ENCODE results near the gene MXRA8. TPM values are rescaled to one million over a fixed set of nuclear protein-coding genes. Genes with fewer than 3 reads are reported as not detected.
A peak's percentile ranks its signal among the peaks of the same experiment; 100 is the strongest.

The MXRA8 gene
- total and polyA plus RNA-seq, 9 of the 15 experiments (the other 6 are each of a cell fraction or from before 2014, with no cell fraction given): 0.66 to 11.3 (median 6.3) TPM

DNA sequence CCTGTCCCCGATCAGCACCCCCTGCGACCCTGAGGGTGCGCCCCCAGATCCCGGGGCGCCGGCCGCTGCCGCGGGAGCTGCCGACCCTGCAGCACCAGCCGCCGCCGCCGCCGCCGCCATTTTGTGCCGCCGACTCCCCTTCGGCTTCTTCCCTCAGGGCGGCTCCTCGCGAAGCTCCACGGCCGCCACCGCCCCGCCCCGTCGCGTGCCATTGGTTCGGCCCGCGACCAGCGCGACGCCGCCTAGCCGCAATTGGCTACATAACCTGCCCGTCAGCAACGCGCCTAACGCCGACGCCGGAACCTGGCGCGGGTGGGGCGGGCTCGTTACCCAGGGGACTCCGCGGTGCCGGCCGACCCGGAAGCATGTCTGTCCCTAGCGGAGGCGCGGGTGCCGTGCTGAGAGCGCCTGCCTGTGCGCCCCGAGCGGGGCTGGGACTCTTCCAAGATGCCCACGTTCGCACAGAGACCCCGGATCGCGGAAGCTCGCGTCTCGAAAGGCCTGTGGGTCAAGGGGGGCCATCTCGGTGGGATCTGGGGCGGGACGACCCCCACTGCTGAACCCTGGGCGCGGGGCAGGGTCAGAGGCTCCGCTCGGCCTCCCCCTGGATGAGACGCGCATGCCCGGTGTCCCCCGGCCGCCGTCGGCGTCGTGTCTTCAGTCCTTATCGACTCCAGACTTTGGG is 41.0 kb upstream of the MXRA8 start, which contains the start of gene CCNL2 (continued):
- TF ChIP-seq TOE1 (IDR thresholded peaks at IDR 0.05; ENCODE audit: borderline replicate concordance): 0 out of 2 replicates have a peak, but pooled peaks have one; percentile 50
- TF ChIP-seq TOE1 (CRISPR knock-in tag; IDR thresholded peaks at IDR 0.05; ENCODE audit: borderline replicate concordance, low read depth): peak; percentile 92
- TF ChIP-seq, protein P1, sequence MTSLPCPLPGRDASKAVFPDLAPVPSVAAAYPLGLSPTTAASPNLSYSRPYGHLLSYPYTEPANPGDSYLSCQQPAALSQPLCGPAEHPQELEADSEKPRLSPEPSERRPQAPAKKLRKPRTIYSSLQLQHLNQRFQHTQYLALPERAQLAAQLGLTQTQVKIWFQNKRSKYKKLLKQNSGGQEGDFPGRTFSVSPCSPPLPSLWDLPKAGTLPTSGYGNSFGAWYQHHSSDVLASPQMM (CRISPR knock-in tag; IDR thresholded peaks at IDR 0.05): no peak
- TF ChIP-seq PTTG1 (tag; IDR thresholded peaks at IDR 0.05; ENCODE audit: low read depth): no peak
- no peak for TF ChIP-seq PPARD (CRISPR knock-in tag; IDR thresholded peaks at IDR 0.05)
- peak; percentile 74; the same call in 1 of the 2 replicates for TF ChIP-seq KAT7 (CRISPR knock-in tag; IDR thresholded peaks at IDR 0.05; ENCODE audit: borderline replicate concordance)
- TF ChIP-seq ZNF695 (CRISPR knock-in tag; IDR thresholded peaks at IDR 0.05): 0 out of 2 replicates have a peak, but pooled peaks have one; percentile 84
- TF ChIP-seq POU5F1 (IDR thresholded peaks at IDR 0.05; ENCODE audit: borderline replicate concordance, low read depth, low read length, partially characterized antibody): no peak
- TF ChIP-seq GABPA (tag; conservative IDR thresholded peaks at IDR 0.05; ENCODE audit: low read depth): peak; percentile 97
- TF ChIP-seq, protein P2, sequence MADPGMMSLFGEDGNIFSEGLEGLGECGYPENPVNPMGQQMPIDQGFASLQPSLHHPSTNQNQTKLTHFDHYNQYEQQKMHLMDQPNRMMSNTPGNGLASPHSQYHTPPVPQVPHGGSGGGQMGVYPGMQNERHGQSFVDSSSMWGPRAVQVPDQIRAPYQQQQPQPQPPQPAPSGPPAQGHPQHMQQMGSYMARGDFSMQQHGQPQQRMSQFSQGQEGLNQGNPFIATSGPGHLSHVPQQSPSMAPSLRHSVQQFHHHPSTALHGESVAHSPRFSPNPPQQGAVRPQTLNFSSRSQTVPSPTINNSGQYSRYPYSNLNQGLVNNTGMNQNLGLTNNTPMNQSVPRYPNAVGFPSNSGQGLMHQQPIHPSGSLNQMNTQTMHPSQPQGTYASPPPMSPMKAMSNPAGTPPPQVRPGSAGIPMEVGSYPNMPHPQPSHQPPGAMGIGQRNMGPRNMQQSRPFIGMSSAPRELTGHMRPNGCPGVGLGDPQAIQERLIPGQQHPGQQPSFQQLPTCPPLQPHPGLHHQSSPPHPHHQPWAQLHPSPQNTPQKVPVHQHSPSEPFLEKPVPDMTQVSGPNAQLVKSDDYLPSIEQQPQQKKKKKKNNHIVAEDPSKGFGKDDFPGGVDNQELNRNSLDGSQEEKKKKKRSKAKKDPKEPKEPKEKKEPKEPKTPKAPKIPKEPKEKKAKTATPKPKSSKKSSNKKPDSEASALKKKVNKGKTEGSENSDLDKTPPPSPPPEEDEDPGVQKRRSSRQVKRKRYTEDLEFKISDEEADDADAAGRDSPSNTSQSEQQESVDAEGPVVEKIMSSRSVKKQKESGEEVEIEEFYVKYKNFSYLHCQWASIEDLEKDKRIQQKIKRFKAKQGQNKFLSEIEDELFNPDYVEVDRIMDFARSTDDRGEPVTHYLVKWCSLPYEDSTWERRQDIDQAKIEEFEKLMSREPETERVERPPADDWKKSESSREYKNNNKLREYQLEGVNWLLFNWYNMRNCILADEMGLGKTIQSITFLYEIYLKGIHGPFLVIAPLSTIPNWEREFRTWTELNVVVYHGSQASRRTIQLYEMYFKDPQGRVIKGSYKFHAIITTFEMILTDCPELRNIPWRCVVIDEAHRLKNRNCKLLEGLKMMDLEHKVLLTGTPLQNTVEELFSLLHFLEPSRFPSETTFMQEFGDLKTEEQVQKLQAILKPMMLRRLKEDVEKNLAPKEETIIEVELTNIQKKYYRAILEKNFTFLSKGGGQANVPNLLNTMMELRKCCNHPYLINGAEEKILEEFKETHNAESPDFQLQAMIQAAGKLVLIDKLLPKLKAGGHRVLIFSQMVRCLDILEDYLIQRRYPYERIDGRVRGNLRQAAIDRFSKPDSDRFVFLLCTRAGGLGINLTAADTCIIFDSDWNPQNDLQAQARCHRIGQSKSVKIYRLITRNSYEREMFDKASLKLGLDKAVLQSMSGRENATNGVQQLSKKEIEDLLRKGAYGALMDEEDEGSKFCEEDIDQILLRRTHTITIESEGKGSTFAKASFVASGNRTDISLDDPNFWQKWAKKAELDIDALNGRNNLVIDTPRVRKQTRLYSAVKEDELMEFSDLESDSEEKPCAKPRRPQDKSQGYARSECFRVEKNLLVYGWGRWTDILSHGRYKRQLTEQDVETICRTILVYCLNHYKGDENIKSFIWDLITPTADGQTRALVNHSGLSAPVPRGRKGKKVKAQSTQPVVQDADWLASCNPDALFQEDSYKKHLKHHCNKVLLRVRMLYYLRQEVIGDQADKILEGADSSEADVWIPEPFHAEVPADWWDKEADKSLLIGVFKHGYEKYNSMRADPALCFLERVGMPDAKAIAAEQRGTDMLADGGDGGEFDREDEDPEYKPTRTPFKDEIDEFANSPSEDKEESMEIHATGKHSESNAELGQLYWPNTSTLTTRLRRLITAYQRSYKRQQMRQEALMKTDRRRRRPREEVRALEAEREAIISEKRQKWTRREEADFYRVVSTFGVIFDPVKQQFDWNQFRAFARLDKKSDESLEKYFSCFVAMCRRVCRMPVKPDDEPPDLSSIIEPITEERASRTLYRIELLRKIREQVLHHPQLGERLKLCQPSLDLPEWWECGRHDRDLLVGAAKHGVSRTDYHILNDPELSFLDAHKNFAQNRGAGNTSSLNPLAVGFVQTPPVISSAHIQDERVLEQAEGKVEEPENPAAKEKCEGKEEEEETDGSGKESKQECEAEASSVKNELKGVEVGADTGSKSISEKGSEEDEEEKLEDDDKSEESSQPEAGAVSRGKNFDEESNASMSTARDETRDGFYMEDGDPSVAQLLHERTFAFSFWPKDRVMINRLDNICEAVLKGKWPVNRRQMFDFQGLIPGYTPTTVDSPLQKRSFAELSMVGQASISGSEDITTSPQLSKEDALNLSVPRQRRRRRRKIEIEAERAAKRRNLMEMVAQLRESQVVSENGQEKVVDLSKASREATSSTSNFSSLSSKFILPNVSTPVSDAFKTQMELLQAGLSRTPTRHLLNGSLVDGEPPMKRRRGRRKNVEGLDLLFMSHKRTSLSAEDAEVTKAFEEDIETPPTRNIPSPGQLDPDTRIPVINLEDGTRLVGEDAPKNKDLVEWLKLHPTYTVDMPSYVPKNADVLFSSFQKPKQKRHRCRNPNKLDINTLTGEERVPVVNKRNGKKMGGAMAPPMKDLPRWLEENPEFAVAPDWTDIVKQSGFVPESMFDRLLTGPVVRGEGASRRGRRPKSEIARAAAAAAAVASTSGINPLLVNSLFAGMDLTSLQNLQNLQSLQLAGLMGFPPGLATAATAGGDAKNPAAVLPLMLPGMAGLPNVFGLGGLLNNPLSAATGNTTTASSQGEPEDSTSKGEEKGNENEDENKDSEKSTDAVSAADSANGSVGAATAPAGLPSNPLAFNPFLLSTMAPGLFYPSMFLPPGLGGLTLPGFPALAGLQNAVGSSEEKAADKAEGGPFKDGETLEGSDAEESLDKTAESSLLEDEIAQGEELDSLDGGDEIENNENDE (IDR thresholded peaks at IDR 0.05; ENCODE audit: low read depth, low read length): no peak
- TF ChIP-seq HDAC2 (IDR thresholded peaks at IDR 0.05): peak; percentile 91
- TF ChIP-seq, protein P3, sequence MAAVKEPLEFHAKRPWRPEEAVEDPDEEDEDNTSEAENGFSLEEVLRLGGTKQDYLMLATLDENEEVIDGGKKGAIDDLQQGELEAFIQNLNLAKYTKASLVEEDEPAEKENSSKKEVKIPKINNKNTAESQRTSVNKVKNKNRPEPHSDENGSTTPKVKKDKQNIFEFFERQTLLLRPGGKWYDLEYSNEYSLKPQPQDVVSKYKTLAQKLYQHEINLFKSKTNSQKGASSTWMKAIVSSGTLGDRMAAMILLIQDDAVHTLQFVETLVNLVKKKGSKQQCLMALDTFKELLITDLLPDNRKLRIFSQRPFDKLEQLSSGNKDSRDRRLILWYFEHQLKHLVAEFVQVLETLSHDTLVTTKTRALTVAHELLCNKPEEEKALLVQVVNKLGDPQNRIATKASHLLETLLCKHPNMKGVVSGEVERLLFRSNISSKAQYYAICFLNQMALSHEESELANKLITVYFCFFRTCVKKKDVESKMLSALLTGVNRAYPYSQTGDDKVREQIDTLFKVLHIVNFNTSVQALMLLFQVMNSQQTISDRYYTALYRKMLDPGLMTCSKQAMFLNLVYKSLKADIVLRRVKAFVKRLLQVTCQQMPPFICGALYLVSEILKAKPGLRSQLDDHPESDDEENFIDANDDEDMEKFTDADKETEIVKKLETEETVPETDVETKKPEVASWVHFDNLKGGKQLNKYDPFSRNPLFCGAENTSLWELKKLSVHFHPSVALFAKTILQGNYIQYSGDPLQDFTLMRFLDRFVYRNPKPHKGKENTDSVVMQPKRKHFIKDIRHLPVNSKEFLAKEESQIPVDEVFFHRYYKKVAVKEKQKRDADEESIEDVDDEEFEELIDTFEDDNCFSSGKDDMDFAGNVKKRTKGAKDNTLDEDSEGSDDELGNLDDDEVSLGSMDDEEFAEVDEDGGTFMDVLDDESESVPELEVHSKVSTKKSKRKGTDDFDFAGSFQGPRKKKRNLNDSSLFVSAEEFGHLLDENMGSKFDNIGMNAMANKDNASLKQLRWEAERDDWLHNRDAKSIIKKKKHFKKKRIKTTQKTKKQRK (IDR thresholded peaks at IDR 0.05; ENCODE audit: borderline replicate concordance, low read depth, low read length): no peak
